H1 (cell line): Measurements from ENCODE around the gene RBM10. TPM values are rescaled to one million over a fixed set of nuclear protein-coding genes. Genes with fewer than 3 reads are reported as not detected.

ENCODE experiments used
- CTCF ChIA-PET: fragments of 300-600 bp; sonication (Branson Sonifier 250); formaldehyde crosslinking; loops from one replicate; lab custom pipeline; 2021; ENCODE audit not compliant: partially characterized antibody; lab: Charles Lee
- POLR2A ChIA-PET: fragments of 300-600 bp; sonication (Branson Sonifier 250); formaldehyde crosslinking; loops from one replicate; lab custom pipeline; 2021; ENCODE audit warnings: inconsistent platforms; ENCODE audit not compliant: partially characterized antibody; lab: Charles Lee
- DNase-seq, 2 experiments: peaks; one replicate each; pipeline versions ENCODE4 v3.0.0 to v3.0.0-alpha.2; 2010 to 2022; ENCODE audit warnings: low spot score in 2 of 2, low read depth in 1 of 2, mixed read lengths in 1 of 2
- FAIRE-seq: peaks from 2 replicates; lab custom pipeline; 2011; peaks lifted over from hg19 to GRCh38; lab: Jason Lieb, UNC
- H2AFZ ChIP-seq: 2 replicates; pipeline ENCODE4 v1.8.1; 2012; ENCODE audit warnings: low read length, inconsistent platforms
- H2AK5ac ChIP-seq: 2 replicates; pipeline ENCODE4 v1.6.1; 2013; ENCODE audit warnings: low read depth, low read length
- H2BK120ac ChIP-seq: replicated peaks from 2 replicates; pipeline ENCODE3; 2013; ENCODE audit warnings: low read depth, low read length, inconsistent platforms
- H2BK12ac ChIP-seq: 2 replicates; pipeline ENCODE4 v1.6.1; 2013; ENCODE audit warnings: low read depth, low read length
- H2BK15ac ChIP-seq: 2 replicates; pipeline ENCODE4 v1.6.1; 2013; ENCODE audit warnings: low read length
- H2BK20ac ChIP-seq: 2 replicates; pipeline ENCODE4 v1.6.1; 2013; ENCODE audit warnings: low read length
- H2BK5ac ChIP-seq: 2 replicates; pipeline ENCODE4 v1.6.1; 2013; ENCODE audit warnings: low read depth, low read length
- H3K14ac ChIP-seq: 2 replicates; pipeline ENCODE4 v1.6.1; 2013; ENCODE audit warnings: inconsistent platforms; ENCODE audit not compliant: insufficient read length
- H3K18ac ChIP-seq: 2 replicates; pipeline ENCODE4 v1.6.1; 2013; ENCODE audit warnings: low read length; ENCODE audit errors: extremely low read depth
- H3K23ac ChIP-seq: 2 replicates; pipeline ENCODE4 v1.6.1; 2013; ENCODE audit warnings: inconsistent platforms; ENCODE audit not compliant: insufficient read length
- H3K23me2 ChIP-seq: 2 replicates; pipeline ENCODE4 v1.6.1; 2013; ENCODE audit warnings: low read depth, low read length
- H3K27ac ChIP-seq: 2 replicates; pipeline ENCODE4 v1.6.1; 2011; ENCODE audit warnings: low read depth, low read length, inconsistent platforms
- H3K27me3 ChIP-seq, 4 experiments: replicated peaks in 1 of 4; 1 replicate in 1 of 4; 2 replicates in 3 of 4; pipeline versions ENCODE4 v1.6.1 to v1.8.1; 2011 to 2013; ENCODE audit warnings: low read length in 3 of 4, mild to moderate bottlenecking in 3 of 4, inconsistent platforms in 2 of 4, mixed read lengths in 2 of 4, moderate library complexity in 1 of 4; ENCODE audit not compliant: control insufficient read depth in 3 of 4, insufficient read depth in 3 of 4; ENCODE audit errors: extremely low read depth in 1 of 4
- H3K36me3 ChIP-seq, 4 experiments: 2 replicates each; pipeline versions ENCODE4 v1.6.1 to v1.8.1; 2011 to 2013; ENCODE audit warnings: mild to moderate bottlenecking in 4 of 4, low read length in 3 of 4, moderate library complexity in 2 of 4, control low read depth in 1 of 4, inconsistent platforms in 1 of 4; ENCODE audit not compliant: insufficient read depth in 4 of 4, control insufficient read depth in 2 of 4
- H3K4ac ChIP-seq: replicated peaks from 2 replicates; pipeline ENCODE3; 2013; ENCODE audit warnings: low read length, low read depth, mixed read lengths, inconsistent platforms; ENCODE audit not compliant: insufficient read length
- H3K4me1 ChIP-seq, 4 experiments: replicated peaks in 1 of 4; 1 replicate in 1 of 4; 2 replicates in 3 of 4; pipeline versions ENCODE4 v1.6.1 to v1.8.1; 2011 to 2013; ENCODE audit warnings: low read length in 3 of 4, inconsistent platforms in 2 of 4, mixed read lengths in 1 of 4; ENCODE audit not compliant: insufficient read depth in 4 of 4, control insufficient read depth in 3 of 4
- H3K4me2 ChIP-seq, 2 experiments: 2 replicates each; pipeline versions ENCODE4 v1.6.1 to v1.8.1; 2011 to 2013; ENCODE audit warnings: low read depth in 2 of 2, low read length in 2 of 2, control low read depth in 1 of 2, inconsistent platforms in 1 of 2, mild to moderate bottlenecking in 1 of 2; ENCODE audit not compliant: insufficient read depth in 1 of 2
- H3K4me3 ChIP-seq, 4 experiments: fragments of 200-600, 300-600 bp in 1 of 4; sonication (generic), shearing (Covaris generic), sonication (Bioruptor Twin) in 1 of 4; 2 replicates each; pipeline versions ENCODE4 v1.5.1 to v1.8.1; 2011 to 2016; ENCODE audit warnings: low read length in 4 of 4, low read depth in 3 of 4, control low read depth in 2 of 4, inconsistent platforms in 2 of 4, mild to moderate bottlenecking in 2 of 4, mixed read lengths in 1 of 4, moderate library complexity in 1 of 4; ENCODE audit not compliant: insufficient read depth in 2 of 4; ENCODE audit errors: extremely low read depth in 1 of 4
- H3K56ac ChIP-seq: replicated peaks from 2 replicates; pipeline ENCODE3; 2013; ENCODE audit warnings: low read depth, mild to moderate bottlenecking, mixed read lengths, low read length, inconsistent platforms; ENCODE audit not compliant: insufficient read length
- H3K79me1 ChIP-seq: 2 replicates; pipeline ENCODE4 v1.6.1; 2013; ENCODE audit warnings: low read depth, low read length, control low read depth
- H3K79me2 ChIP-seq, 2 experiments: 2 replicates each; pipeline versions ENCODE4 v1.6.1 to v1.8.1; 2012 to 2013; ENCODE audit warnings: low read length in 2 of 2, mild to moderate bottlenecking in 2 of 2, inconsistent platforms in 1 of 2; ENCODE audit not compliant: insufficient read depth in 2 of 2, control insufficient read depth in 1 of 2
- H3K9ac ChIP-seq, 4 experiments: replicated peaks in 1 of 4; 1 replicate in 1 of 4; 2 replicates in 3 of 4; pipeline versions ENCODE4 v1.6.1 to v1.8.1; 2011 to 2013; ENCODE audit warnings: low read depth in 3 of 4, low read length in 3 of 4, control low read depth in 2 of 4, mild to moderate bottlenecking in 2 of 4, moderate library complexity in 2 of 4, inconsistent platforms in 1 of 4; ENCODE audit errors: extremely low read depth in 1 of 4
- H3K9me3 ChIP-seq, 2 experiments: 2 replicates each; pipeline versions ENCODE4 v1.6.1 to v1.8.1; 2012 to 2013; ENCODE audit warnings: mild to moderate bottlenecking in 2 of 2, moderate library complexity in 2 of 2, control low read depth in 1 of 2, inconsistent platforms in 1 of 2, low read depth in 1 of 2, low read length in 1 of 2, mixed read lengths in 1 of 2; ENCODE audit not compliant: insufficient read depth in 2 of 2
- H4K20me1 ChIP-seq, 2 experiments: replicated peaks in 1 of 2; 2 replicates each; pipeline versions ENCODE3 to v1.8.1; 2011 to 2013; ENCODE audit warnings: inconsistent platforms in 2 of 2, low read length in 2 of 2, mild to moderate bottlenecking in 1 of 2; ENCODE audit not compliant: insufficient read depth in 2 of 2, control insufficient read depth in 1 of 2
- H4K5ac ChIP-seq: 2 replicates; pipeline ENCODE4 v1.6.1; 2013; ENCODE audit warnings: low read length, low read depth, mixed read lengths, inconsistent platforms; ENCODE audit not compliant: insufficient read length
- H4K8ac ChIP-seq: 2 replicates; pipeline ENCODE4 v1.8.0; 2013; ENCODE audit warnings: mild to moderate bottlenecking, moderate library complexity, low read length, inconsistent platforms; ENCODE audit not compliant: insufficient read depth; ENCODE audit errors: extremely low read depth
- H4K91ac ChIP-seq: replicated peaks from 2 replicates; pipeline ENCODE3; 2013; ENCODE audit warnings: low read length, mixed read lengths, inconsistent platforms; ENCODE audit not compliant: insufficient read length
- EP300 ChIP-seq, 2 experiments: IDR thresholded peaks; 1 replicate in 1 of 2; 2 replicates in 1 of 2; pipeline ENCODE4 v1.6.1; 2011 to 2012; ENCODE audit warnings: low read depth in 2 of 2, low read length in 2 of 2, mild to moderate bottlenecking in 2 of 2, borderline replicate concordance in 1 of 2, inconsistent platforms in 1 of 2, moderate library complexity in 1 of 2
- HDAC6 ChIP-seq: IDR thresholded peaks from one replicate; pipeline ENCODE4 v1.7.1; 2012; ENCODE audit warnings: low read depth, mild to moderate bottlenecking, inconsistent platforms, low read length, moderate library complexity
- WGBS, 2 experiments: shearing (Covaris generic) in 1 of 2; methylation state at CpG; one replicate each; pipeline versions ENCODE4 v1.1.6 to v1.1.7; 2013 to 2015; ENCODE audit warnings: low lambda C conversion rate in 2 of 2, mixed read lengths in 2 of 2, inconsistent platforms in 1 of 2, low coverage in 1 of 2, missing lambda C conversion rate in 1 of 2; ENCODE audit not compliant: insufficient replicate concordance in 2 of 2, insufficient coverage in 1 of 2, insufficient read length in 1 of 2; ENCODE audit errors: extremely low coverage in 1 of 2, missing lambda C conversion rate in 1 of 2; 5-methylcytosine and 5-hydroxymethylcytosine counted together
- polyA plus RNA-seq, 7 experiments: library from polyadenylated mRNA; depleted of rRNA in 3 of 7; stranded (reverse) in 5 of 7; unstranded in 2 of 7; fragments of >200 nt in 5 of 7; fragments of 200-250 nt in 2 of 7; gene quantifications; 1 replicate in 5 of 7; 2 replicates in 1 of 7; 4 replicates in 1 of 7; pipeline versions ENCODE4 v1.2.1 to v1.2.3, GENCODE V29; 2011 to 2013; ENCODE audit warnings: missing spikeins in 2 of 7, mixed read lengths in 2 of 7
- total RNA-seq: library from RNA; stranded (reverse); fragmentation: NEBNext Ultra II Directional; extraction: Animal tissue kit (Norgen Biotek cat#: 25700); gene quantifications from 2 replicates; pipeline ENCODE4 v1.2.1, GENCODE V29; 2021

Gene RBM10
- total and polyA plus RNA-seq, 2 of the 8 experiments (the other 6 are each of a cell fraction or from before 2014, with no cell fraction given), result 35.7 to 64.0 TPM

DNA sequence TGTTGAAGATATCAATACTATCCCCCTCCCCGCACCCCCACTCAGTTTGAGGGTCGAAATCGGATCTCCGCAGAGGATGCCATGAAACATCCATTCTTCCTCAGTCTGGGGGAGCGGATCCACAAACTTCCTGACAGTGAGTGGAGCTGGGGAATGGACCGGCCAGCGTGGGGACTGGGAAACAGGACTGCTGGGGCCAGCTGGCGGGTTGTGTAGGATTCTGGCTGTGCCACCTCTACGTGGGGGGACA, 82.2 kb downstream of the RBM10 start:
- Histone ChIP-seq H3K9me3 (no peaks in the 10 kb centered on the region), H3K4me1 (peaks cover 0 to 2% (median 1%) of the 10 kb centered on the region in 4 experiments; a peak in 2 of 7 replicates), H2BK20ac (no peak overlapping the region), H4K5ac (no peak overlapping the region), H3K27me3 (no peaks in the 10 kb centered on the region), H3K23ac (no peak overlapping the region), H2BK12ac (no peak overlapping the region), H2BK5ac (no peak overlapping the region), H3K56ac (no peak overlapping the region), H4K8ac (no peak overlapping the region), H2AK5ac (no peak overlapping the region), H3K9ac (no peak overlapping the region), H3K36me3 (peaks cover 9 to 57% (median 38%) of the 10 kb centered on the region in 4 experiments; a peak in 7 of 8 replicates), H4K91ac (no peak overlapping the region), H2BK120ac (no peak overlapping the region), H3K23me2 (no peaks in the 10 kb centered on the region), H3K14ac (no peak overlapping the region), H2BK15ac (no peak overlapping the region), H3K18ac (no peak overlapping the region), H3K27ac (no peak overlapping the region), H3K79me1 (no peaks in the 10 kb centered on the region), H3K79me2 (peaks cover 0 to 1% of the 10 kb centered on the region in 2 experiments; a peak in 1 of 4 replicates), H4K20me1 (peaks cover 0 to 9% of the 10 kb centered on the region in 2 experiments), H2AFZ (no peak overlapping the region), H3K4ac (no peak overlapping the region), H3K4me3 (no peak overlapping the region), H3K4me2 (no peak overlapping the region)
- FAIRE-seq, result no peak
- 94% methylated on average over 6 of the region's 9 CpGs; no CpG with 5 or more reads in 1 of the 2 experiments for WGBS, 2 experiments
- ChIA-PET POLR2A (interaction anchor here (0.9 to 2.2 kb wide), 4 partner anchors 9 to 20 kb away, joined by 3 to 11 read pairs (median 6); partner anchors contain the start of gene CDK16), CTCF (no interaction called here)
- no peak for DNase-seq
- TF ChIP-seq HDAC6 (no peak), EP300 (IDR thresholded peaks at IDR 0.05; ENCODE audit: borderline replicate concordance in 1 of 2, low read depth in 2 of 2, low read length in 2 of 2) (no peak)
